GM21529 (cell line): Measurements from ENCODE around the gene XIRP2.
"Not testable (repeated sequence)": the region's sequence is repeated elsewhere in the genome, so short reads cannot be mapped to it uniquely, and the experiment has no call there.

Source experiments
- ATAC-seq: cut with Tn5 transposase; IDR thresholded peaks from one replicate; pipeline ENCODE4 v1.9.1; 2021; ENCODE audit not compliant: unreplicated experiment

The XIRP2 gene

GRCh38 chr2:167191588-167191987, 303.3 kb downstream of the XIRP2 start:
- no peak for ATAC-seq

- no peak for ATAC-seq
These were observed 304.6 kb downstream of the XIRP2 start for GRCh38 chr2:167192833-167193232.

GRCh38 chr2:167196461-167197252, 308.4 kb downstream of the XIRP2 start:
- no peak for ATAC-seq

GRCh38 chr2:167198009-167198408, 309.7 kb downstream of the XIRP2 start:
- no peak for ATAC-seq

GRCh38 chr2:167198576-167198975, 310.3 kb downstream of the XIRP2 start:
- no peak for ATAC-seq

GRCh38 chr2:167200019-167200418, 311.7 kb downstream of the XIRP2 start:
- ATAC-seq: no peak

GRCh38 chr2:167209784-167210183, 321.5 kb downstream of the XIRP2 start:
- no peak for ATAC-seq

- peak; percentile 85 for ATAC-seq
These were observed 323.9 kb downstream of the XIRP2 start for GRCh38 chr2:167212014-167212648.

- no peak for ATAC-seq
These were observed 327.3 kb downstream of the XIRP2 start for GRCh38 chr2:167215595-167215994.

GRCh38 chr2:167237478-167237877, 349.2 kb downstream of the XIRP2 start:
- ATAC-seq: no peak

GRCh38 chr2:167240671-167241070, 352.4 kb downstream of the XIRP2 start:
- ATAC-seq: no peak

- no peak for ATAC-seq
These were observed 360.9 kb downstream of the XIRP2 start for GRCh38 chr2:167249197-167249596.

GRCh38 chr2:167253025-167253424, 364.7 kb downstream of the XIRP2 start:
- no peak for ATAC-seq

GRCh38 chr2:167254721-167255120, 366.4 kb downstream of the XIRP2 start:
- ATAC-seq: no peak

GRCh38 chr2:167258712-167259111, 370.4 kb downstream of the XIRP2 start:
- ATAC-seq: no peak

GRCh38 chr2:167264380-167264779, 376.1 kb downstream of the XIRP2 start:
- no peak for ATAC-seq

GRCh38 chr2:167265004-167265403, 376.7 kb downstream of the XIRP2 start:
- no peak for ATAC-seq

GRCh38 chr2:167265722-167266121, 377.4 kb downstream of the XIRP2 start:
- no peak for ATAC-seq

GRCh38 chr2:167268245-167268644, 380.0 kb downstream of the XIRP2 start:
- not testable (repeated sequence) for ATAC-seq

- ATAC-seq: no peak
These were observed 383.7 kb downstream of the XIRP2 start for GRCh38 chr2:167271932-167272331.

GRCh38 chr2:167275046-167275445, 386.8 kb downstream of the XIRP2 start:
- no peak for ATAC-seq

GRCh38 chr2:167279810-167280209, 391.5 kb downstream of the XIRP2 start:
- no peak for ATAC-seq

GRCh38 chr2:167287212-167287611, 398.9 kb downstream of the XIRP2 start:
- ATAC-seq: no peak
